ENCODE measurements around the gene SULT1C2. TPM values are rescaled to one million over a fixed set of nuclear protein-coding genes. Genes with fewer than 3 reads are reported as not detected.

SULT1C2 gene
- total RNA-seq, 1 donor from 2014 or later: not detected

- intact Hi-C loops (cut with micrococcal nuclease): no loop called here
- Mint-ChIP-seq H3K4me3 (ENCODE audit: low read depth) (no peak overlapping the region), H3K9me3 (no peaks in the 10 kb centered on the region), H3K27me3 (ENCODE audit: low read depth) (peaks cover 4% of the 10 kb centered on the region), H3K36me3 (ENCODE audit: low read depth) (no peaks in the 10 kb centered on the region), H3K4me1 (ENCODE audit: low read depth) (peaks cover 5% of the 10 kb centered on the region), H3K27ac (no peak overlapping the region)
- no peak for DNase-seq (ENCODE audit: low spot score)
Observed at GRCh38 chr2:108305901-108306300, 17.2 kb downstream of the SULT1C2 start.

GRCh38 chr2:108309903-108310302, 21.2 kb downstream of the SULT1C2 start:
- no peak overlapping the region for H3K27ac Mint-ChIP-seq
- H3K9me3 Mint-ChIP-seq: no peaks in the 10 kb centered on the region
- intact Hi-C loops (cut with micrococcal nuclease): no loop called here
- peaks cover 4% of the 10 kb centered on the region for H3K4me1 Mint-ChIP-seq (ENCODE audit: low read depth)
- H3K4me3 Mint-ChIP-seq (ENCODE audit: low read depth): no peak overlapping the region
- peaks cover 2% of the 10 kb centered on the region for H3K27me3 Mint-ChIP-seq (ENCODE audit: low read depth)
- no peak for DNase-seq (ENCODE audit: low spot score)
- no peaks in the 10 kb centered on the region for H3K36me3 Mint-ChIP-seq (ENCODE audit: low read depth)

- no peak overlapping the region for H3K27ac Mint-ChIP-seq
- H3K36me3 Mint-ChIP-seq (ENCODE audit: low read depth): no peaks in the 10 kb centered on the region
- DNase-seq (ENCODE audit: low spot score): no peak
- H3K27me3 Mint-ChIP-seq (ENCODE audit: low read depth): no peaks in the 10 kb centered on the region
- intact Hi-C loops (cut with micrococcal nuclease): no loop called here
- H3K4me3 Mint-ChIP-seq (ENCODE audit: low read depth): no peak overlapping the region
- H3K9me3 Mint-ChIP-seq: no peaks in the 10 kb centered on the region
- no peaks in the 10 kb centered on the region for H3K4me1 Mint-ChIP-seq (ENCODE audit: low read depth)
Observed at GRCh38 chr2:108314586-108315296, 26.0 kb downstream of the SULT1C2 start.

- H3K27ac Mint-ChIP-seq: no peak overlapping the region
- H3K27me3 Mint-ChIP-seq (ENCODE audit: low read depth): no peaks in the 10 kb centered on the region
- no peak overlapping the region for H3K4me3 Mint-ChIP-seq (ENCODE audit: low read depth)
- H3K9me3 Mint-ChIP-seq: no peaks in the 10 kb centered on the region
- DNase-seq (ENCODE audit: low spot score): no peak
- H3K36me3 Mint-ChIP-seq (ENCODE audit: low read depth): no peaks in the 10 kb centered on the region
- no peaks in the 10 kb centered on the region for H3K4me1 Mint-ChIP-seq (ENCODE audit: low read depth)
- intact Hi-C loops (cut with micrococcal nuclease): no loop called here
Observed at GRCh38 chr2:108315444-108315934, 26.8 kb downstream of the SULT1C2 start.

GRCh38 chr2:108316033-108316432, 27.3 kb downstream of the SULT1C2 start:
- Mint-ChIP-seq H3K36me3 (ENCODE audit: low read depth) (no peaks in the 10 kb centered on the region), H3K4me3 (ENCODE audit: low read depth) (no peak overlapping the region), H3K27me3 (ENCODE audit: low read depth) (no peaks in the 10 kb centered on the region), H3K4me1 (ENCODE audit: low read depth) (no peaks in the 10 kb centered on the region), H3K27ac (no peak overlapping the region), H3K9me3 (no peaks in the 10 kb centered on the region)
- DNase-seq (ENCODE audit: low spot score): no peak
- intact Hi-C loops (cut with micrococcal nuclease): no loop called here

GRCh38 chr2:108316461-108317258, 28.0 kb downstream of the SULT1C2 start:
- Mint-ChIP-seq H3K27ac (no peak overlapping the region), H3K27me3 (ENCODE audit: low read depth) (no peaks in the 10 kb centered on the region), H3K4me3 (ENCODE audit: low read depth) (no peak overlapping the region), H3K9me3 (no peaks in the 10 kb centered on the region), H3K4me1 (ENCODE audit: low read depth) (no peaks in the 10 kb centered on the region), H3K36me3 (ENCODE audit: low read depth) (no peaks in the 10 kb centered on the region)
- intact Hi-C loops (cut with micrococcal nuclease): no loop called here
- no peak for DNase-seq (ENCODE audit: low spot score)

- H3K27me3 Mint-ChIP-seq (ENCODE audit: low read depth): no peaks in the 10 kb centered on the region
- no peaks in the 10 kb centered on the region for H3K4me1 Mint-ChIP-seq (ENCODE audit: low read depth)
Observed at GRCh38 chr2:108320326-108320922, 31.7 kb downstream of the SULT1C2 start.

GRCh38 chr2:108323619-108324018, 34.9 kb downstream of the SULT1C2 start:
- DNase-seq (ENCODE audit: low spot score): no peak
- intact Hi-C loops (cut with micrococcal nuclease): no loop called here
- Mint-ChIP-seq H3K36me3 (ENCODE audit: low read depth) (no peaks in the 10 kb centered on the region), H3K27ac (no peak overlapping the region), H3K4me3 (ENCODE audit: low read depth) (no peak overlapping the region), H3K27me3 (ENCODE audit: low read depth) (no peaks in the 10 kb centered on the region), H3K9me3 (no peaks in the 10 kb centered on the region), H3K4me1 (ENCODE audit: low read depth) (no peaks in the 10 kb centered on the region)

More at GRCh38 chr2:108320326-108320922, 31.7 kb downstream of the SULT1C2 start:
- Mint-ChIP-seq H3K36me3 (ENCODE audit: low read depth) (no peaks in the 10 kb centered on the region), H3K4me3 (ENCODE audit: low read depth) (no peak overlapping the region), H3K27ac (no peak overlapping the region), H3K9me3 (no peaks in the 10 kb centered on the region)
- DNase-seq (ENCODE audit: low spot score): no peak
- intact Hi-C loops (cut with micrococcal nuclease): no loop called here

- Mint-ChIP-seq H3K27me3 (ENCODE audit: low read depth) (peaks cover 1% of the 10 kb centered on the region), H3K36me3 (ENCODE audit: low read depth) (no peaks in the 10 kb centered on the region), H3K4me3 (ENCODE audit: low read depth) (no peak overlapping the region), H3K4me1 (ENCODE audit: low read depth) (no peaks in the 10 kb centered on the region), H3K9me3 (no peaks in the 10 kb centered on the region), H3K27ac (no peak overlapping the region)
- intact Hi-C loops (cut with micrococcal nuclease): no loop called here
- no peak for DNase-seq (ENCODE audit: low spot score)
Observed at GRCh38 chr2:108324531-108325255, 36.0 kb downstream of the SULT1C2 start.

GRCh38 chr2:108325756-108326155, 37.1 kb downstream of the SULT1C2 start:
- no peak overlapping the region for H3K4me3 Mint-ChIP-seq (ENCODE audit: low read depth)
- intact Hi-C loops (cut with micrococcal nuclease): no loop called here
- no peak overlapping the region for H3K27ac Mint-ChIP-seq
- H3K4me1 Mint-ChIP-seq (ENCODE audit: low read depth): no peaks in the 10 kb centered on the region
- no peaks in the 10 kb centered on the region for H3K36me3 Mint-ChIP-seq (ENCODE audit: low read depth)
- no peaks in the 10 kb centered on the region for H3K9me3 Mint-ChIP-seq
- H3K27me3 Mint-ChIP-seq (ENCODE audit: low read depth): peaks cover 1% of the 10 kb centered on the region
- no peak for DNase-seq (ENCODE audit: low spot score)

GRCh38 chr2:108329771-108330170, 41.1 kb downstream of the SULT1C2 start:
- Mint-ChIP-seq H3K9me3 (no peaks in the 10 kb centered on the region), H3K4me3 (ENCODE audit: low read depth) (no peak overlapping the region), H3K4me1 (ENCODE audit: low read depth) (no peaks in the 10 kb centered on the region), H3K36me3 (ENCODE audit: low read depth) (no peaks in the 10 kb centered on the region), H3K27me3 (ENCODE audit: low read depth) (peaks cover 1% of the 10 kb centered on the region), H3K27ac (no peak overlapping the region)
- no peak for DNase-seq (ENCODE audit: low spot score)
- intact Hi-C loops (cut with micrococcal nuclease): no loop called here

GRCh38 chr2:108330979-108331378, 42.3 kb downstream of the SULT1C2 start:
- no peak overlapping the region for H3K27ac Mint-ChIP-seq
- H3K27me3 Mint-ChIP-seq (ENCODE audit: low read depth): peaks cover 3% of the 10 kb centered on the region
- no peak overlapping the region for H3K4me3 Mint-ChIP-seq (ENCODE audit: low read depth)
- H3K9me3 Mint-ChIP-seq: no peaks in the 10 kb centered on the region
- H3K4me1 Mint-ChIP-seq (ENCODE audit: low read depth): no peaks in the 10 kb centered on the region
- no peaks in the 10 kb centered on the region for H3K36me3 Mint-ChIP-seq (ENCODE audit: low read depth)
- DNase-seq (ENCODE audit: low spot score): no peak
- intact Hi-C loops (cut with micrococcal nuclease): no loop called here

All from activated T-helper 2 cell treated with anti-CD3 and anti-CD28 coated beads, Interferon-gamma antibody, Interleukin-2, Interleukin-4, amounts not matched to agents 10 μg/mL and 5 μg/mL and 100 μg/mL, durations not matched to agents 14 hours and 24 hours and 36 hours (primary cell).